ENCODE results near the gene HLA-DQB2. TPM values are rescaled to one million over a fixed set of nuclear protein-coding genes. Genes with fewer than 3 reads are reported as not detected.

HLA-DQB2 gene
- total RNA-seq, 1 experiment from 2014 or later: not detected

DNA sequence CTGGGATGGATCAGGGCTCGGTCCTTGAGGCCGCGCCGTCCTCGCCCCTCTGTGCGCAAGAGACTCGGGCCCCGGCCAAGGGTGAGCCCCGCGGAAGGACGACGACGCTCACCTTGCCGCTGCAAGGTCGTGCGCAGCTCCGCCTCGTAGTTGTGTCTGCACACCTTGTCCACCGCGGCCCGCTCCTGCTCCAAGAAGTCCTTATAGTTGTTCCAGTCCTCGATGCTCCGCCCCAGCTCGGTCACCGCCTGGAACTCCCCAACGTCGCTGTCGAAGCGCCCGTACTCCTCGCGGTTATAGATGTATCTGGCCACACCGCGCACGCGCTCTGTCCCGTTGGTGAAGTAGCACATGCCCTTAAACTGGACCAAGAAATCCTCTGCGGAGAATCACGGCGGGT lies 1.8 kb downstream of the HLA-DQB2 start:
- H3K36me3 ChIP-seq (ENCODE audit: control insufficient read depth, insufficient read depth, low read length): no peaks in the 10 kb centered on the region
- H3K4me1 ChIP-seq (ENCODE audit: control insufficient read depth, insufficient read depth, low read length): no peaks in the 10 kb centered on the region
- in situ Hi-C loops (cut with HindIII; ENCODE audit: low pct_unique_long_range_greater_than_20kb, low sequenced_read_pairs) (no loop called here), intact Hi-C loops (cut with micrococcal nuclease; ENCODE audit: unreplicated experiment) (no loop called here)
- ChIA-PET CTCF (interaction anchor here (0.6 kb wide), 2 partner anchors 35 to 580 kb away, joined by 3 to 4 read pairs; no protein-coding TSS in a partner anchor), POLR2A (no interaction called here)
- H3K9me3 ChIP-seq (ENCODE audit: control insufficient read depth, insufficient read depth, low read depth, low read length): no peaks in the 10 kb centered on the region
- H3K27me3 ChIP-seq (ENCODE audit: control insufficient read depth, insufficient read depth, low read length): peaks cover 11% of the 10 kb centered on the region
- DNase-seq (ENCODE audit: low read depth, low spot score): no peak
- ATAC-seq: no peak
- no TSS peak for BruUV-seq (replicated peaks)
- no peak for TF ChIP-seq TCF7L2 (IDR thresholded peaks at IDR 0.05; ENCODE audit: low read depth, low read length)
- no peak for TF ChIP-seq POLR2AphosphoS5 (IDR thresholded peaks at IDR 0.05; ENCODE audit: low read depth, low read length)
- TF ChIP-seq, protein P1, sequence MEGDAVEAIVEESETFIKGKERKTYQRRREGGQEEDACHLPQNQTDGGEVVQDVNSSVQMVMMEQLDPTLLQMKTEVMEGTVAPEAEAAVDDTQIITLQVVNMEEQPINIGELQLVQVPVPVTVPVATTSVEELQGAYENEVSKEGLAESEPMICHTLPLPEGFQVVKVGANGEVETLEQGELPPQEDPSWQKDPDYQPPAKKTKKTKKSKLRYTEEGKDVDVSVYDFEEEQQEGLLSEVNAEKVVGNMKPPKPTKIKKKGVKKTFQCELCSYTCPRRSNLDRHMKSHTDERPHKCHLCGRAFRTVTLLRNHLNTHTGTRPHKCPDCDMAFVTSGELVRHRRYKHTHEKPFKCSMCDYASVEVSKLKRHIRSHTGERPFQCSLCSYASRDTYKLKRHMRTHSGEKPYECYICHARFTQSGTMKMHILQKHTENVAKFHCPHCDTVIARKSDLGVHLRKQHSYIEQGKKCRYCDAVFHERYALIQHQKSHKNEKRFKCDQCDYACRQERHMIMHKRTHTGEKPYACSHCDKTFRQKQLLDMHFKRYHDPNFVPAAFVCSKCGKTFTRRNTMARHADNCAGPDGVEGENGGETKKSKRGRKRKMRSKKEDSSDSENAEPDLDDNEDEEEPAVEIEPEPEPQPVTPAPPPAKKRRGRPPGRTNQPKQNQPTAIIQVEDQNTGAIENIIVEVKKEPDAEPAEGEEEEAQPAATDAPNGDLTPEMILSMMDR (IDR thresholded peaks at IDR 0.05): no peak
- TF ChIP-seq, protein P2, sequence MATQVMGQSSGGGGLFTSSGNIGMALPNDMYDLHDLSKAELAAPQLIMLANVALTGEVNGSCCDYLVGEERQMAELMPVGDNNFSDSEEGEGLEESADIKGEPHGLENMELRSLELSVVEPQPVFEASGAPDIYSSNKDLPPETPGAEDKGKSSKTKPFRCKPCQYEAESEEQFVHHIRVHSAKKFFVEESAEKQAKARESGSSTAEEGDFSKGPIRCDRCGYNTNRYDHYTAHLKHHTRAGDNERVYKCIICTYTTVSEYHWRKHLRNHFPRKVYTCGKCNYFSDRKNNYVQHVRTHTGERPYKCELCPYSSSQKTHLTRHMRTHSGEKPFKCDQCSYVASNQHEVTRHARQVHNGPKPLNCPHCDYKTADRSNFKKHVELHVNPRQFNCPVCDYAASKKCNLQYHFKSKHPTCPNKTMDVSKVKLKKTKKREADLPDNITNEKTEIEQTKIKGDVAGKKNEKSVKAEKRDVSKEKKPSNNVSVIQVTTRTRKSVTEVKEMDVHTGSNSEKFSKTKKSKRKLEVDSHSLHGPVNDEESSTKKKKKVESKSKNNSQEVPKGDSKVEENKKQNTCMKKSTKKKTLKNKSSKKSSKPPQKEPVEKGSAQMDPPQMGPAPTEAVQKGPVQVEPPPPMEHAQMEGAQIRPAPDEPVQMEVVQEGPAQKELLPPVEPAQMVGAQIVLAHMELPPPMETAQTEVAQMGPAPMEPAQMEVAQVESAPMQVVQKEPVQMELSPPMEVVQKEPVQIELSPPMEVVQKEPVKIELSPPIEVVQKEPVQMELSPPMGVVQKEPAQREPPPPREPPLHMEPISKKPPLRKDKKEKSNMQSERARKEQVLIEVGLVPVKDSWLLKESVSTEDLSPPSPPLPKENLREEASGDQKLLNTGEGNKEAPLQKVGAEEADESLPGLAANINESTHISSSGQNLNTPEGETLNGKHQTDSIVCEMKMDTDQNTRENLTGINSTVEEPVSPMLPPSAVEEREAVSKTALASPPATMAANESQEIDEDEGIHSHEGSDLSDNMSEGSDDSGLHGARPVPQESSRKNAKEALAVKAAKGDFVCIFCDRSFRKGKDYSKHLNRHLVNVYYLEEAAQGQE (IDR thresholded peaks at IDR 0.05; ENCODE audit: insufficient read depth in 1 of 2, low read depth in 2 of 2, low read length in 1 of 2): no peak
- TF ChIP-seq SIN3A (IDR thresholded peaks at IDR 0.05; ENCODE audit: borderline replicate concordance, insufficient read depth, low read depth, low read length): no peak
- H3K27ac ChIP-seq (ENCODE audit: low read length): no peak overlapping the region
- H3K4me3 ChIP-seq (ENCODE audit: low read depth in 2 of 2, low read length in 2 of 2): no peak overlapping the region

DNA sequence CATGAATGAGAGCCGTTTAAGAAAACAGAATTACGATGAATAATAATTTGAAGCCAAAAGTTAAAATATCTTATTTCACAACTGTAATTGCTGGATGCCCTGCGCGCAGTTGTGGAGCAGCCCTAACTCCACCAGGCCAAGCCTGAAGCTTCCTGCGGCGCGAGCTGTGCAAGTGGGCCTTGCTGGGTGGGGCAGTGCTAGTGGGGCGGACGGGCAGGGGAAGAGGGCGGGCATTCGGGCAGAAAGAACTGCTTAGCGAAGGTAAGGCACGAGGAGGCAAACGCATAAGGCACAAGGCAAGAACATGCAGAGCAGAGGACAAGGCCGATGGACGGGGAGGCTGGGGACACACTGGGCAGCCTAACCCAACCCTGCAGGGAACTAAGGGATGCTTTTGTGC lies 2.3 kb downstream of the HLA-DQB2 start:
- BruUV-seq (replicated peaks): no TSS peak
- in situ Hi-C loops (cut with HindIII; ENCODE audit: low pct_unique_long_range_greater_than_20kb, low sequenced_read_pairs): no loop called here
- no peaks in the 10 kb centered on the region for H3K4me1 ChIP-seq (ENCODE audit: control insufficient read depth, insufficient read depth, low read length)
- CTCF ChIA-PET: interaction anchor here (0.6 kb wide), 1 partner anchor 35 kb away, joined by 3 read pairs; no protein-coding TSS in a partner anchor
- no peaks in the 10 kb centered on the region for H3K9me3 ChIP-seq (ENCODE audit: control insufficient read depth, insufficient read depth, low read depth, low read length)
- peaks cover 9% of the 10 kb centered on the region for H3K27me3 ChIP-seq (ENCODE audit: control insufficient read depth, insufficient read depth, low read length)
- POLR2A ChIA-PET: no interaction called here
- no peak overlapping the region for H3K27ac ChIP-seq (ENCODE audit: low read length)
- H3K4me3 ChIP-seq (ENCODE audit: low read depth in 2 of 2, low read length in 2 of 2): no peak overlapping the region
- intact Hi-C loops (cut with micrococcal nuclease; ENCODE audit: unreplicated experiment): no loop called here
- no peak for ATAC-seq
- H3K36me3 ChIP-seq (ENCODE audit: control insufficient read depth, insufficient read depth, low read length): no peaks in the 10 kb centered on the region
- no peak for DNase-seq (ENCODE audit: low read depth, low spot score)
- TF ChIP-seq, protein P1 (IDR thresholded peaks at IDR 0.05): no peak
- TF ChIP-seq, protein P2 (IDR thresholded peaks at IDR 0.05; ENCODE audit: insufficient read depth in 1 of 2, low read depth in 2 of 2, low read length in 1 of 2): no peak
- TF ChIP-seq SIN3A (IDR thresholded peaks at IDR 0.05; ENCODE audit: borderline replicate concordance, insufficient read depth, low read depth, low read length) (no peak), TCF7L2 (IDR thresholded peaks at IDR 0.05; ENCODE audit: low read depth, low read length) (no peak), POLR2AphosphoS5 (IDR thresholded peaks at IDR 0.05; ENCODE audit: low read depth, low read length) (no peak)

Measured in Panc1 (cell line).